BJ (cell line): ENCODE data around the gene SH2D6. TPM values are rescaled to one million over a fixed set of nuclear protein-coding genes. Genes with fewer than 3 reads are reported as not detected.

Experiments
- CTCF ChIA-PET: fragments of 350-600 bp; formaldehyde crosslinking; extraction: SDS; loops from one replicate; lab custom pipeline; 2021; ENCODE audit warnings: antibody characterized with exemption, inconsistent platforms; lab: Yijun Ruan, JAX
- POLR2A ChIA-PET: fragments of 300-600 bp; sonication (Branson Sonifier 250); formaldehyde crosslinking; extraction: SDS; loops from one replicate; lab custom pipeline; 2021; ENCODE audit warnings: antibody characterized with exemption; lab: Charles Lee
- DNase-seq: peaks from one replicate; pipeline ENCODE4 v3.0.0-alpha.2; 2011; ENCODE audit warnings: low read depth
- H3K27me3 ChIP-seq: 2 replicates; pipeline ENCODE4 v1.6.0; 2011; ENCODE audit warnings: low read length; ENCODE audit not compliant: control insufficient read depth, insufficient read depth
- H3K36me3 ChIP-seq: 2 replicates; pipeline ENCODE4 v1.5.1; 2011; ENCODE audit warnings: low read length; ENCODE audit not compliant: control insufficient read depth, insufficient read depth
- H3K4me3 ChIP-seq: 2 replicates; pipeline ENCODE4 v1.5.1; 2011; ENCODE audit warnings: low read depth, mild to moderate bottlenecking, control low read depth, low read length
- CTCF ChIP-seq: IDR thresholded peaks from 2 replicates; pipeline ENCODE4 v1.5.1; 2011; ENCODE audit warnings: low read depth, mild to moderate bottlenecking, control low read depth, inconsistent platforms, low read length, moderate library complexity; ENCODE audit not compliant: insufficient read depth
- polyA plus RNA-seq: library from polyadenylated mRNA; depleted of rRNA; stranded (reverse); fragments of >200 nt; gene quantifications from 2 replicates; pipeline ENCODE4 v1.2.3, GENCODE V29; 2011

Gene SH2D6
- polyA plus RNA-seq, 1 experiment, result 0.18 TPM

GRCh38 chr2:85383850-85384249 is 34.7 kb upstream of the SH2D6 start:
- DNase-seq, result no peak
- ChIA-PET CTCF (interaction anchor here (0.8 to 1.8 kb wide), 3 partner anchors 8 to 9 kb away, joined by 3 to 8 read pairs (median 4); no protein-coding TSS in a partner anchor), POLR2A (no interaction called here)
- H3K36me3 ChIP-seq, result peaks cover 5% of the 10 kb centered on the region
- no peak for TF ChIP-seq CTCF
- no peaks in the 10 kb centered on the region for H3K27me3 ChIP-seq
- H3K4me3 ChIP-seq, result no peak overlapping the region

GRCh38 chr2:85385746-85386145 is 32.8 kb upstream of the SH2D6 start:
- H3K4me3 ChIP-seq, result no peak overlapping the region
- H3K27me3 ChIP-seq, result no peaks in the 10 kb centered on the region
- DNase-seq, result no peak
- no peak for TF ChIP-seq CTCF
- H3K36me3 ChIP-seq, result peaks cover 10% of the 10 kb centered on the region
- CTCF ChIA-PET, result interaction anchor here (1.1 kb wide), 1 partner anchor 13 kb away, joined by 3 read pairs; no protein-coding TSS in a partner anchor
- POLR2A ChIA-PET, result no interaction called here

- H3K36me3 ChIP-seq, result peaks cover 11% of the 10 kb centered on the region
- no peak overlapping the region for H3K4me3 ChIP-seq
- DNase-seq, result no peak
- no peak for TF ChIP-seq CTCF
- CTCF ChIA-PET, result interaction anchor here (1.0 to 3.3 kb wide), 2 partner anchors 38 to 163 kb away, joined by 3 to 15 read pairs; no protein-coding TSS in a partner anchor
- H3K27me3 ChIP-seq, result no peaks in the 10 kb centered on the region
- POLR2A ChIA-PET, result no interaction called here
Observed at GRCh38 chr2:85387754-85388153, 30.8 kb upstream of the SH2D6 start.

- no peak overlapping the region for H3K4me3 ChIP-seq
- H3K27me3 ChIP-seq, result no peaks in the 10 kb centered on the region
- peaks cover 11% of the 10 kb centered on the region for H3K36me3 ChIP-seq
- POLR2A ChIA-PET, result interaction anchor here (0.5 kb wide), 1 partner anchor 31 kb away, joined by 5 read pairs; no protein-coding TSS in a partner anchor
- DNase-seq, result no peak
- no peak for TF ChIP-seq CTCF
- CTCF ChIA-PET, result interaction anchor here (0.8 to 3.3 kb wide), 8 partner anchors 13 to 249 kb away, joined by 3 to 15 read pairs (median 3); partner anchors contain the start of genes C2orf68, ELMOD3 and RETSAT
Observed at GRCh38 chr2:85388878-85389538, 29.5 kb upstream of the SH2D6 start.

- no peak for DNase-seq
- peak; percentile 70 for TF ChIP-seq CTCF
- ChIA-PET CTCF (interaction anchor here (0.7 to 3.3 kb wide), 16 partner anchors 8 to 252 kb away, joined by 3 to 15 read pairs (median 4); no protein-coding TSS in a partner anchor), POLR2A (no interaction called here)
- no peak overlapping the region for H3K4me3 ChIP-seq
- peaks cover 11% of the 10 kb centered on the region for H3K36me3 ChIP-seq
- no peaks in the 10 kb centered on the region for H3K27me3 ChIP-seq
Observed at GRCh38 chr2:85390941-85391669, 27.4 kb upstream of the SH2D6 start.
